HFFc6 (cell line): ENCODE data around the gene PDE3B. TPM values are rescaled to one million over a fixed set of nuclear protein-coding genes. Genes with fewer than 3 reads are reported as not detected.

Experiments
- DNase-seq: peaks from one replicate; pipeline ENCODE4 v3.0.0-alpha.2; 2018
- H3K27ac Mint-ChIP-seq: 2 replicates; pipeline ENCODE4 v1.8.0; 2020; ENCODE audit warnings: mild to moderate bottlenecking, mixed read lengths
- H3K27me3 Mint-ChIP-seq: 2 replicates; pipeline ENCODE4 v1.8.0; 2021; ENCODE audit warnings: mild to moderate bottlenecking, moderate library complexity, mixed read lengths; ENCODE audit not compliant: insufficient read depth
- H3K36me3 Mint-ChIP-seq: 2 replicates; pipeline ENCODE4 v1.8.0; 2021; ENCODE audit warnings: low read depth, mixed read lengths
- H3K4me1 Mint-ChIP-seq: 2 replicates; pipeline ENCODE4 v1.8.0; 2020; ENCODE audit warnings: low read depth, mixed read lengths
- H3K4me3 Mint-ChIP-seq: 2 replicates; pipeline ENCODE4 v1.8.0; 2020; ENCODE audit warnings: mild to moderate bottlenecking, moderate library complexity, mixed read lengths
- H3K9me3 Mint-ChIP-seq: 2 replicates; pipeline ENCODE4 v1.8.0; 2020; ENCODE audit warnings: mild to moderate bottlenecking, mixed read lengths
- total RNA-seq, 6 experiments: library from RNA; stranded (reverse); fragmentation: NEBNext Ultra II Directional; extraction: Animal tissue kit (Norgen Biotek cat#: 25700); gene quantifications; 2 replicates in 1 of 6; 3 replicates in 5 of 6; pipeline ENCODE4 v1.2.3, GENCODE V29; 2021
- TF ChIP-seq, protein P1 (sequence below): fragments of 200-600 bp; sonication (generic); IDR thresholded peaks from 2 replicates; pipeline ENCODE4 v1.5.0; 2021; ENCODE audit warnings: antibody characterized with exemption, mild to moderate bottlenecking

PDE3B gene
- total RNA-seq, 6 experiments from 2014 or later = 0.05 to 0.06 TPM; not detected in 4

DNA sequence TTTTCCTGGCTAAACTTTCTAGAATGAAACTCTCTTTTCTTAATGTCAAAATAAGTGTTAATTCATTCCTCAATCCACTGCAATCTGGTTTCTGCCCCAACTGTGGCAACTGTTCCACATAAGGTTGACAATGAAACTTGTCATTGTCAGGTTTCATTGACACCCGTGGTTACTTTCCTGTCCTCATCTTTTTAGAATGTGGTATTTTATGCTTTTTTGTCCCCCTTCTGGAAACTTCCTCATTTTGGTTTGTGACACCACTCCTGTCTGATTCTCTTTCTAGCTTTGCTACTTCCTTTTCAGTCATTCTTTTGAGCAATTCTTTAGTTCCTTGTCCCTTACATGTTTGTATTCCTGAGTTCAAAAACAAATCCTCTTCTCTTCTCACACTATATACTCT is 7.5 kb upstream of the PDE3B start:
- H3K27ac Mint-ChIP-seq = no peak overlapping the region
- no peak overlapping the region for H3K4me3 Mint-ChIP-seq
- TF ChIP-seq, protein P1, sequence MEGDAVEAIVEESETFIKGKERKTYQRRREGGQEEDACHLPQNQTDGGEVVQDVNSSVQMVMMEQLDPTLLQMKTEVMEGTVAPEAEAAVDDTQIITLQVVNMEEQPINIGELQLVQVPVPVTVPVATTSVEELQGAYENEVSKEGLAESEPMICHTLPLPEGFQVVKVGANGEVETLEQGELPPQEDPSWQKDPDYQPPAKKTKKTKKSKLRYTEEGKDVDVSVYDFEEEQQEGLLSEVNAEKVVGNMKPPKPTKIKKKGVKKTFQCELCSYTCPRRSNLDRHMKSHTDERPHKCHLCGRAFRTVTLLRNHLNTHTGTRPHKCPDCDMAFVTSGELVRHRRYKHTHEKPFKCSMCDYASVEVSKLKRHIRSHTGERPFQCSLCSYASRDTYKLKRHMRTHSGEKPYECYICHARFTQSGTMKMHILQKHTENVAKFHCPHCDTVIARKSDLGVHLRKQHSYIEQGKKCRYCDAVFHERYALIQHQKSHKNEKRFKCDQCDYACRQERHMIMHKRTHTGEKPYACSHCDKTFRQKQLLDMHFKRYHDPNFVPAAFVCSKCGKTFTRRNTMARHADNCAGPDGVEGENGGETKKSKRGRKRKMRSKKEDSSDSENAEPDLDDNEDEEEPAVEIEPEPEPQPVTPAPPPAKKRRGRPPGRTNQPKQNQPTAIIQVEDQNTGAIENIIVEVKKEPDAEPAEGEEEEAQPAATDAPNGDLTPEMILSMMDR = no peak
- peaks cover 6% of the 10 kb centered on the region for H3K27me3 Mint-ChIP-seq
- no peaks in the 10 kb centered on the region for H3K4me1 Mint-ChIP-seq
- no peaks in the 10 kb centered on the region for H3K9me3 Mint-ChIP-seq
- DNase-seq = no peak
- H3K36me3 Mint-ChIP-seq = no peaks in the 10 kb centered on the region

DNA sequence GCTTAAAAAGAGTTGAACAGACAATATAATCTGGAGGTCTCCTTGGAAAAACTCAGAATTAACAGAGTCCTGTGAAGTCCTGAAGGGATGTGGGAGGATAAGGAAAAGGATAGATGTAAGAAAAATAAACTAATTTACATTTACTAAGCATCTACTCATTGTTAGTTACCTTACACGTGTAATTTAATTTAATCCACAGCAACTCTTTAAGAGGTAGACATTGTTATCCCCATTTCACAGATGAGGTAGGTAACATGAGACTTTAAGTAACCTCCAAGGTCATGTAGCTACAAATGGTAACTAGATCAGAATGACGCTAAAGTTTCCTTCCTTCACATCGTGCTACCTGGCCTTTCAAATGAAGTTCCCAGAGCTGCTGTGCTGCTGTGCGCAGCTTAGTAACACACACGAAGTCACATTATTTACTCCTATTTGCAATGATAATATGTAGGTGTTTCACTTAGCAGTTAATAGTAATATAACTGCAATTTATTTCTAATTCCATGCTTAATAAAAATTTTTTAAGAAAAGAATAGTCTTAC is 5.7 kb upstream of the PDE3B start:
- no peak overlapping the region for H3K27ac Mint-ChIP-seq
- no peak for DNase-seq
- H3K4me3 Mint-ChIP-seq = no peak overlapping the region
- H3K4me1 Mint-ChIP-seq = no peaks in the 10 kb centered on the region
- TF ChIP-seq, protein P1 = no peak
- no peaks in the 10 kb centered on the region for H3K36me3 Mint-ChIP-seq
- peaks cover 7% of the 10 kb centered on the region for H3K27me3 Mint-ChIP-seq
- H3K9me3 Mint-ChIP-seq = no peaks in the 10 kb centered on the region

DNA sequence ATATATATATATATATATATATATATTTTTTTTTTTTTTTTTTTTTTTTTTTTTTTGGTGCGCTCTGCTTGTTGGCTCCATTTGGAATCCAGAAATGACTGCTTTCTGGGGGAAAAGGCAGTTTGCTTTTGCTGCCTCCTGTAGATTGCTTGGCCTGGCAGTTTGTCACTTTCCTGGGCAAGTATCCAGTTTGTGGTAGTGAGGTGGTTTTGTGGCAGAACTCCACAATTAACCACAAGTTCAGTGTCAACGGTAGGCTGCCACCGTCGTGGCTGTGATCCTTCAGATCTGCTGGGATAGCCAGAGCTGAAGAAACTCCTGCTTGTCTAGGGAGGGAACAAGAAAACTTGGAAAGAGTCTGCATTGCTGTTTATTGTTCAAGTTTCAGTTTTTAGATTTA is 5.0 kb upstream of the PDE3B start:
- Mint-ChIP-seq H3K27me3 (peaks cover 7% of the 10 kb centered on the region), H3K4me3 (no peak overlapping the region), H3K4me1 (no peaks in the 10 kb centered on the region), H3K9me3 (no peaks in the 10 kb centered on the region), H3K27ac (no peak overlapping the region), H3K36me3 (no peaks in the 10 kb centered on the region)
- DNase-seq = no peak
- TF ChIP-seq, protein P1 = no peak

DNA sequence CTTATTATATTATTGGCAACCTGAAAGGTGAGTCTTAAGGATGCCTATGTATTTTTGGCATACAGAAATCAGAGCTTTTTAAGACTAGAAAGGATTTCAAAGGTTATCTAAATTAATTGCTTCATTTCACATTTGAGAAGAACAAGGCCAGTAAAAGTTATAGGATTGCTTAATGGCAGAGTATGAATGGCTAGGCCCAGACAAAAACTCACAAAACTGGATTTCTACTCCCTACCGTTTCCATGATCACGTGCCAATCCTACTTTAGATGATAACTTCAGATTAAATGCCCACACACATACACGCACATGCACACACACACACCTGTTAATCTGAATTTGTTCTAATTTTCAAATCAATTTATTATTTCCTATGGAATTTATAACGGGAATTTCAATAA is 1.8 kb upstream of the PDE3B start:
- TF ChIP-seq, protein P1 = no peak
- H3K4me3 Mint-ChIP-seq = no peak overlapping the region
- no peaks in the 10 kb centered on the region for H3K9me3 Mint-ChIP-seq
- peaks cover 18% of the 10 kb centered on the region for H3K27me3 Mint-ChIP-seq
- H3K27ac Mint-ChIP-seq = no peak overlapping the region
- no peak for DNase-seq
- H3K4me1 Mint-ChIP-seq = peaks cover 8% of the 10 kb centered on the region; the same call in 1 of the 2 replicates
- no peaks in the 10 kb centered on the region for H3K36me3 Mint-ChIP-seq

DNA sequence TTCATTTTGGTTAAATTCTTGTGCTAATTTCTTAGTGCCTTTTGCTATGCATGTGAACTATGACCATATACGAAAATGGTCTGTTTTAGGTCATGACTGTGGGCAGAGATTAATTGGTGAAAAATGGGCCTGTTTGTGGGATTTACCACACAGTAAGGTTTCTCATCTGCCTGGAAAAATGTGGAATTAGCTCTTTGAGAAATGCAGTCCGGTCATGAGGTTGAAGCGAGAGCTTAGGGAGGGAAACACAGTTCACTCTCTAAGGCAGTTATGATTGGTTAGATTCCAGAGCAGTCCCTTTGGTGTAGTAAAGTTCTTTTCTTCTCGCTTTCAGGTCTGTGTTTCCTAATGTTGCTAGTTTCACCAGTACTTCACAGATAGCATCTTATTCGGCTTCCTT is 1.2 kb upstream of the PDE3B start:
- H3K9me3 Mint-ChIP-seq = no peaks in the 10 kb centered on the region

More for the DNA sequence above, 1.2 kb upstream of the PDE3B start:
- H3K36me3 Mint-ChIP-seq = no peaks in the 10 kb centered on the region
- H3K27ac Mint-ChIP-seq = no peak overlapping the region
- TF ChIP-seq, protein P1 = no peak
- peaks cover 18% of the 10 kb centered on the region for H3K27me3 Mint-ChIP-seq
- no peak for DNase-seq
- H3K4me3 Mint-ChIP-seq = 0 out of 2 replicates have a peak overlapping the region, but pooled peaks have one; percentile 44
- H3K4me1 Mint-ChIP-seq = peaks cover 8% of the 10 kb centered on the region; the same call in 1 of the 2 replicates
